Panc1 (cell line): ENCODE results near the gene SRSF7. TPM values are rescaled to one million over a fixed set of nuclear protein-coding genes. Genes with fewer than 3 reads are reported as not detected.
"Not testable (repeated sequence)": the region's sequence is repeated elsewhere in the genome, so short reads cannot be mapped to it uniquely, and the experiment has no call there.

Experiments used
- ATAC-seq: fragments of 200-7000 bp; cut with Tn5 transposase; 2 replicates; pipeline ENCODE4 v1.9.1; 2020; ENCODE audit warnings: mild to moderate bottlenecking, moderate library complexity
- BruUV-seq: library from RNA; stranded (reverse); fragments of 400-500 nt; replicated peaks from 2 replicates; lab custom pipeline; 2021; lab: Mats Ljungman, UMichigan
- CTCF ChIA-PET: fragments of 300-600 bp; sonication (Branson Sonifier 250); formaldehyde crosslinking; loops from one replicate; lab custom pipeline; 2022; ENCODE audit warnings: antibody characterized with exemption; lab: Charles Lee
- POLR2A ChIA-PET: fragments of 300-600 bp; sonication (Branson Sonifier 250); formaldehyde crosslinking; loops from one replicate; lab custom pipeline; 2022; ENCODE audit warnings: antibody characterized with exemption; lab: Charles Lee
- DNase-seq: peaks from one replicate; pipeline ENCODE4 v3.0.0-alpha.2; 2010; ENCODE audit warnings: low read depth, low spot score
- H3K27ac ChIP-seq: 2 replicates; pipeline ENCODE4 v1.5.1; 2011; ENCODE audit warnings: mild to moderate bottlenecking, low read length, inconsistent platforms
- H3K27me3 ChIP-seq: fragments of 200-500 bp; sonication (Bioruptor generic); 2 replicates; pipeline ENCODE4 v1.6.0; 2014; ENCODE audit warnings: low read length, inconsistent platforms; ENCODE audit not compliant: control insufficient read depth, insufficient read depth
- H3K36me3 ChIP-seq: fragments of 200-500 bp; sonication (Bioruptor generic); 2 replicates; pipeline ENCODE4 v1.5.1; 2014; ENCODE audit warnings: inconsistent platforms, mild to moderate bottlenecking, low read length, moderate library complexity; ENCODE audit not compliant: control insufficient read depth, insufficient read depth
- H3K4me1 ChIP-seq: 2 replicates; pipeline ENCODE4 v1.5.1; 2011; ENCODE audit warnings: inconsistent platforms, mild to moderate bottlenecking, low read length, moderate library complexity; ENCODE audit not compliant: control insufficient read depth, insufficient read depth
- H3K4me3 ChIP-seq, 2 experiments: 2 replicates each; pipeline ENCODE4 v1.5.1; 2011 to 2012; ENCODE audit warnings: low read depth in 2 of 2, low read length in 2 of 2, mild to moderate bottlenecking in 2 of 2, inconsistent platforms in 1 of 2, moderate library complexity in 1 of 2
- H3K9me3 ChIP-seq: fragments of 200-500 bp; sonication (Bioruptor generic); 2 replicates; pipeline ENCODE4 v1.5.1; 2014; ENCODE audit warnings: low read depth, mild to moderate bottlenecking, inconsistent platforms, low read length, moderate library complexity; ENCODE audit not compliant: control insufficient read depth, insufficient read depth
- POLR2AphosphoS5 ChIP-seq: IDR thresholded peaks from 2 replicates; pipeline ENCODE4 v1.6.1; 2012; ENCODE audit warnings: mild to moderate bottlenecking, low read depth, low read length, moderate library complexity
- SIN3A ChIP-seq: IDR thresholded peaks from 2 replicates; pipeline ENCODE4 v1.6.1; 2012; ENCODE audit warnings: low read depth, mild to moderate bottlenecking, low read length, moderate library complexity, borderline replicate concordance; ENCODE audit not compliant: insufficient read depth
- TCF7L2 ChIP-seq: IDR thresholded peaks from 2 replicates; pipeline ENCODE4 v1.6.1; 2011; ENCODE audit warnings: mild to moderate bottlenecking, low read depth, low read length, inconsistent platforms
- in situ Hi-C: cut with HindIII; loops from 2 replicates; pipeline ENCODE4 v1.10.0; 2016; ENCODE audit warnings: low sequenced_read_pairs, low pct_unique_long_range_greater_than_20kb
- intact Hi-C: fragments of 100-400 bp; cut with micrococcal nuclease; formaldehyde crosslinking; loops from one replicate; pipeline ENCODE4 v1.10.0; 2022; ENCODE audit not compliant: unreplicated experiment
- total RNA-seq: library from RNA; stranded (reverse); gene quantifications from one replicate; pipeline ENCODE4 v1.2.1, GENCODE V29; 2021; ENCODE audit not compliant: unreplicated experiment
- TF ChIP-seq, protein P1 (sequence below), 2 experiments: IDR thresholded peaks; 2 replicates each; pipeline ENCODE4 v1.6.1; 2011 to 2012; ENCODE audit warnings: low read depth in 2 of 2, control low read depth in 1 of 2, low read length in 1 of 2, mild to moderate bottlenecking in 1 of 2, moderate library complexity in 1 of 2; ENCODE audit not compliant: insufficient read depth in 1 of 2
- TF ChIP-seq, protein P2 (sequence below): fragments of 450-650 bp; IDR thresholded peaks from 2 replicates; pipeline ENCODE4 v1.5.1; 2017; ENCODE audit warnings: mild to moderate bottlenecking

SRSF7 gene
- total RNA-seq, 1 experiment from 2014 or later: 220 TPM

DNA sequence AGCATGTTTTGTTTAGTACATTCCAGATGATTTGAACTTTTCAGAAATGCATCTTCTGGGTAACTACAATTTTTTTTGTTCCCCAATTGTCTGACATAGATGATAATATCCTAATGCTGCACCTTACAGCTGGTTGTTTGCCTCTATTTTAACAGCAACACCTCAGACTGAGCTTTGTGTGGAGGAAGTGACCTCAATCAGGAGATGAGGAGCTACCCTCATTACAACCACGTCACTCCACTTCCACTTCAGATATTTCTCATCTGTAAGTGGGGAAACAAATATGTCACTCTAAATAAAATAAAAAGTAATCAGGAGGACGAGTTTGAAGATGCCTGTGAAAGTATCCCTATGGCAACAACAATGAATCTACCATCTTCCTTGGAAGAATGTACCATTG is 12.1 kb upstream of the SRSF7 start:
- no TSS peak for BruUV-seq
- ATAC-seq (no peak), DNase-seq (no peak)
- Histone ChIP-seq H3K36me3 (no peaks in the 10 kb centered on the region), H3K4me3 (no peak overlapping the region), H3K4me1 (no peaks in the 10 kb centered on the region), H3K27ac (no peak overlapping the region), H3K27me3 (no peaks in the 10 kb centered on the region), H3K9me3 (no peaks in the 10 kb centered on the region)
- in situ Hi-C loops: no loop called here
- no peak for TF ChIP-seq POLR2AphosphoS5
- TF ChIP-seq, protein P1, sequence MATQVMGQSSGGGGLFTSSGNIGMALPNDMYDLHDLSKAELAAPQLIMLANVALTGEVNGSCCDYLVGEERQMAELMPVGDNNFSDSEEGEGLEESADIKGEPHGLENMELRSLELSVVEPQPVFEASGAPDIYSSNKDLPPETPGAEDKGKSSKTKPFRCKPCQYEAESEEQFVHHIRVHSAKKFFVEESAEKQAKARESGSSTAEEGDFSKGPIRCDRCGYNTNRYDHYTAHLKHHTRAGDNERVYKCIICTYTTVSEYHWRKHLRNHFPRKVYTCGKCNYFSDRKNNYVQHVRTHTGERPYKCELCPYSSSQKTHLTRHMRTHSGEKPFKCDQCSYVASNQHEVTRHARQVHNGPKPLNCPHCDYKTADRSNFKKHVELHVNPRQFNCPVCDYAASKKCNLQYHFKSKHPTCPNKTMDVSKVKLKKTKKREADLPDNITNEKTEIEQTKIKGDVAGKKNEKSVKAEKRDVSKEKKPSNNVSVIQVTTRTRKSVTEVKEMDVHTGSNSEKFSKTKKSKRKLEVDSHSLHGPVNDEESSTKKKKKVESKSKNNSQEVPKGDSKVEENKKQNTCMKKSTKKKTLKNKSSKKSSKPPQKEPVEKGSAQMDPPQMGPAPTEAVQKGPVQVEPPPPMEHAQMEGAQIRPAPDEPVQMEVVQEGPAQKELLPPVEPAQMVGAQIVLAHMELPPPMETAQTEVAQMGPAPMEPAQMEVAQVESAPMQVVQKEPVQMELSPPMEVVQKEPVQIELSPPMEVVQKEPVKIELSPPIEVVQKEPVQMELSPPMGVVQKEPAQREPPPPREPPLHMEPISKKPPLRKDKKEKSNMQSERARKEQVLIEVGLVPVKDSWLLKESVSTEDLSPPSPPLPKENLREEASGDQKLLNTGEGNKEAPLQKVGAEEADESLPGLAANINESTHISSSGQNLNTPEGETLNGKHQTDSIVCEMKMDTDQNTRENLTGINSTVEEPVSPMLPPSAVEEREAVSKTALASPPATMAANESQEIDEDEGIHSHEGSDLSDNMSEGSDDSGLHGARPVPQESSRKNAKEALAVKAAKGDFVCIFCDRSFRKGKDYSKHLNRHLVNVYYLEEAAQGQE (IDR thresholded peaks at IDR 0.05; ENCODE audit: insufficient read depth in 1 of 2, low read depth in 2 of 2, low read length in 1 of 2): no peak
- no peak for TF ChIP-seq TCF7L2
- TF ChIP-seq, protein P2, sequence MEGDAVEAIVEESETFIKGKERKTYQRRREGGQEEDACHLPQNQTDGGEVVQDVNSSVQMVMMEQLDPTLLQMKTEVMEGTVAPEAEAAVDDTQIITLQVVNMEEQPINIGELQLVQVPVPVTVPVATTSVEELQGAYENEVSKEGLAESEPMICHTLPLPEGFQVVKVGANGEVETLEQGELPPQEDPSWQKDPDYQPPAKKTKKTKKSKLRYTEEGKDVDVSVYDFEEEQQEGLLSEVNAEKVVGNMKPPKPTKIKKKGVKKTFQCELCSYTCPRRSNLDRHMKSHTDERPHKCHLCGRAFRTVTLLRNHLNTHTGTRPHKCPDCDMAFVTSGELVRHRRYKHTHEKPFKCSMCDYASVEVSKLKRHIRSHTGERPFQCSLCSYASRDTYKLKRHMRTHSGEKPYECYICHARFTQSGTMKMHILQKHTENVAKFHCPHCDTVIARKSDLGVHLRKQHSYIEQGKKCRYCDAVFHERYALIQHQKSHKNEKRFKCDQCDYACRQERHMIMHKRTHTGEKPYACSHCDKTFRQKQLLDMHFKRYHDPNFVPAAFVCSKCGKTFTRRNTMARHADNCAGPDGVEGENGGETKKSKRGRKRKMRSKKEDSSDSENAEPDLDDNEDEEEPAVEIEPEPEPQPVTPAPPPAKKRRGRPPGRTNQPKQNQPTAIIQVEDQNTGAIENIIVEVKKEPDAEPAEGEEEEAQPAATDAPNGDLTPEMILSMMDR: no peak
- no peak for TF ChIP-seq SIN3A
- CTCF ChIA-PET: no interaction called here
- POLR2A ChIA-PET: no interaction called here
- intact Hi-C loops: no loop called here

DNA sequence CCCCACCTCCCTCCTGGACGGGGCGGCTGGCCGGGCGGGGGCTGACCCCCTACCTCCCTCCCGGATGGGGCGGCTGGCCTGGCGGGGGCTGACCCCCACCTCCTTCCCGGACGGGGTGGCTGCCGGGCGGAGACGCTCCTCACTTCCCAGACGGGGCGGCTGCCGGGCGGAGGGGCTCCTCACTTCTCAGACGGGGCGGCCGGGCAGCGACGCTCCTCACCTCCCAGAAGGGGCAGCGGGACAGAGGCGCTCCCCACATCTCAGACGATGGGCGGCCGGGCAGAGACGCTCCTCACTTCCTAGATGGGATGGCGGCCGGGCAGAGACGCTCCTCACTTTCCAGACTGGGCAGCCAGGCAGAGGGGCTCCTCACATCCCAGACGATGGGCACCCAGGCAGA is 4.7 kb upstream of the SRSF7 start:
- H3K36me3 ChIP-seq, H3K27me3 ChIP-seq, CTCF ChIA-PET, POLR2A ChIA-PET, intact Hi-C loops, H3K27ac ChIP-seq, BruUV-seq, DNase-seq, H3K4me3 ChIP-seq, H3K9me3 ChIP-seq, H3K4me1 ChIP-seq, ATAC-seq, in situ Hi-C loops: not testable (repeated sequence)

DNA sequence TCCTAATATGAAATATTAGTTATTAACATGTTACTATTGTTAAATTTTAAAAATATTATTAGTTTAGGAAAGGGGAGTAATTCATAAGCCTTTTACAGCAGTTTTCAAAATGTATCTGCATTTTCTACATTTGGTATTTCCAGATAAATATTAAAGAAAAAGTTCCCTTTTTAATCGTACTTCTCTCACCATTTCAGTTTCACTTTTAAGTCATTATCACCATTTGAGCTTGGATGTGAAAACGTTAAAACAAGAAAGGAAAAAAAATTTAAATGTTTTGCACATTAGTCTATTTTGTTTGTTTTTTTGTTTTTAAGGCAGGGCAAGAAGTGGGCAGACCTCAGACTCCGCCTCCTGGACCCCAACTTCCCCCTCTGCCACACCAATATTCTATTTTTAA is 3.3 kb upstream of the SRSF7 start:
- Histone ChIP-seq H3K36me3 (peaks cover 12% of the 10 kb centered on the region), H3K4me1 (peaks cover 8% of the 10 kb centered on the region), H3K27ac (0 out of 2 replicates have a peak overlapping the region, but pooled peaks have one; percentile 34), H3K9me3 (no peaks in the 10 kb centered on the region), H3K4me3 (no peak overlapping the region), H3K27me3 (no peaks in the 10 kb centered on the region)
- TF ChIP-seq, protein P2: no peak
- TF ChIP-seq SIN3A (no peak), TCF7L2 (no peak), POLR2AphosphoS5 (no peak)
- TF ChIP-seq, protein P1 (IDR thresholded peaks at IDR 0.05; ENCODE audit: insufficient read depth in 1 of 2, low read depth in 2 of 2, low read length in 1 of 2): no peak
- CTCF ChIA-PET: no interaction called here
- POLR2A ChIA-PET: no interaction called here
- BruUV-seq: no TSS peak
- intact Hi-C loops: no loop called here
- DNase-seq: no peak
- no peak for ATAC-seq
- in situ Hi-C loops: no loop called here
